ENCODE measurements around the gene SYAP1. TPM values are rescaled to one million over a fixed set of nuclear protein-coding genes. Genes with fewer than 3 reads are reported as not detected.

Gene SYAP1
- total and polyA plus RNA-seq, 9 of the 15 experiments (the other 6 are each of a cell fraction or from before 2014, with no cell fraction given): 5.7 to 35.3 (median 27.6) TPM

DNA sequence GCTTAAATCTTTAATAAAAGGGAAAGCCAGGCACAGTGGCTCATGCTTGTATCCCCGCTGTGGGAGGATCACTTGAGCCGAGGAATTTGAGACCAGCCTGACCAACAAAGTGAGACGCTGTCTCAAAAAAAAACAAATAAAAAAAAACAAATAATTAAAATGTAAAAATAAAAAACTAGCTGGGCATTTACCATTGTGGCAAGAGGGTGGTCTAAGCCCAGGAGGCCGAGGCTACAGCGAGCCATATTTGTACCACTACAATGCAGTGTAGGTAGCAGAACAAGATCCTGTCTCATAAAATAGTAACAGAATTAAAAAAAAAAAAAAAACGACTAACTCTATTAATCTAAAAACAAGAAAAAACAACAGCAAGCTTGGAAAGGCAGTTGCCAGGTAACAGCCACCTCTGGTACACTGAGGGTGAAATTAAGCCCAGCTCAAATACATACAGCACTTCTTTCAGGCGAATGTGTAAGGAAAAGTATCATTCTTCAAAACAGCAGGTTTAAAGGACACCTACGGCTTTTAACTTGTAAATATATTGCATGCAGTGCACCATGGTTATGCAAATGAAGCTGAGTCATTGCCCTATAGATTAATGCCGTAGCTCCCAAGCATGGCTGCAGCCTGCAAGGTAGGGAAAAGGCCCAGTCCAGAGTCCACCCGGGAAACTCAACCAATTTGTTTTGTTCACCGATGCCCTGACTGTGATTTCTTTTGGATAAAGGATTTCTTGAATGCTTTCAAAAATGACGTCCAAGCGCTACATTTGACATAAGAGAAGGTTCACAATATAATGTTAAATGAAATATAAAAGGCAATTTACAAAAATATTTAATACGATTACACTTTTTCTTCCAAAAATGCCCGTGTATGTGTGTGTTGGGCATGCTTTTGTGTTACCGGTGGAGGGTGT lies 52.3 kb downstream of the SYAP1 start (continued):
- TF ChIP-seq, protein P1, sequence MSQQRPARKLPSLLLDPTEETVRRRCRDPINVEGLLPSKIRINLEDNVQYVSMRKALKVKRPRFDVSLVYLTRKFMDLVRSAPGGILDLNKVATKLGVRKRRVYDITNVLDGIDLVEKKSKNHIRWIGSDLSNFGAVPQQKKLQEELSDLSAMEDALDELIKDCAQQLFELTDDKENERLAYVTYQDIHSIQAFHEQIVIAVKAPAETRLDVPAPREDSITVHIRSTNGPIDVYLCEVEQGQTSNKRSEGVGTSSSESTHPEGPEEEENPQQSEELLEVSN (IDR thresholded peaks at IDR 0.05; ENCODE audit: borderline replicate concordance in 1 of 2, extremely low read depth in 1 of 2, insufficient read depth in 1 of 2, insufficient read length in 1 of 2, low read depth in 1 of 2, low read length in 1 of 2, poor library complexity in 1 of 2, severe bottlenecking in 1 of 2): peak in 1 of 2 experiments; percentile 26
- TF ChIP-seq CCAR2 (IDR thresholded peaks at IDR 0.05; ENCODE audit: low read depth, low read length): no peak
- TF ChIP-seq LCOR (CRISPR knock-in tag; IDR thresholded peaks at IDR 0.05): peak; percentile 55; the same call in 1 of the 2 replicates
- TF ChIP-seq, protein P2, sequence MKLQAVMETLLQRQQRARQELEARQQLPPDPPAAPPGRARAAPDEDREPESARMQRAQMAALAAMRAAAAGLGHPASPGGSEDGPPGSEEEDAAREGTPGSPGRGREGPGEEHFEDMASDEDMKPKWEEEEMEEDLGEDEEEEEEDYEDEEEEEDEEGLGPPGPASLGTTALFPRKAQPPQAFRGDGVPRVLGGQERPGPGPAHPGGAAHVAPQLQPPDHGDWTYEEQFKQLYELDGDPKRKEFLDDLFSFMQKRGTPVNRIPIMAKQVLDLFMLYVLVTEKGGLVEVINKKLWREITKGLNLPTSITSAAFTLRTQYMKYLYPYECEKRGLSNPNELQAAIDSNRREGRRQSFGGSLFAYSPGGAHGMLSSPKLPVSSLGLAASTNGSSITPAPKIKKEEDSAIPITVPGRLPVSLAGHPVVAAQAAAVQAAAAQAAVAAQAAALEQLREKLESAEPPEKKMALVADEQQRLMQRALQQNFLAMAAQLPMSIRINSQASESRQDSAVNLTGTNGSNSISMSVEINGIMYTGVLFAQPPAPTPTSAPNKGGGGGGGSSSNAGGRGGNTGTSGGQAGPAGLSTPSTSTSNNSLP (IDR thresholded peaks at IDR 0.05; ENCODE audit: borderline replicate concordance, low read depth, low read length): peak; percentile 94
- no peak for TF ChIP-seq TAL1 (IDR thresholded peaks at IDR 0.05)
- TF ChIP-seq ZBTB12 (CRISPR knock-in tag; IDR thresholded peaks at IDR 0.05): no peak
- TF ChIP-seq, protein P3, sequence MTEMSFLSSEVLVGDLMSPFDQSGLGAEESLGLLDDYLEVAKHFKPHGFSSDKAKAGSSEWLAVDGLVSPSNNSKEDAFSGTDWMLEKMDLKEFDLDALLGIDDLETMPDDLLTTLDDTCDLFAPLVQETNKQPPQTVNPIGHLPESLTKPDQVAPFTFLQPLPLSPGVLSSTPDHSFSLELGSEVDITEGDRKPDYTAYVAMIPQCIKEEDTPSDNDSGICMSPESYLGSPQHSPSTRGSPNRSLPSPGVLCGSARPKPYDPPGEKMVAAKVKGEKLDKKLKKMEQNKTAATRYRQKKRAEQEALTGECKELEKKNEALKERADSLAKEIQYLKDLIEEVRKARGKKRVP (CRISPR knock-in tag; IDR thresholded peaks at IDR 0.05): no peak
- TF ChIP-seq NR2C2 (CRISPR knock-in tag; IDR thresholded peaks at IDR 0.05): no peak
- TF ChIP-seq NR2C2 (tag; IDR thresholded peaks at IDR 0.05): no peak
- TF ChIP-seq NFE2 (IDR thresholded peaks at IDR 0.05; ENCODE audit: low read depth): peak; percentile 93
- no peak for TF ChIP-seq USF2 (CRISPR knock-in tag; IDR thresholded peaks at IDR 0.05)
- peak in 1 of 2 experiments; percentile 88; a peak in 2 of 4 replicates for TF ChIP-seq CSDE1 (IDR thresholded peaks at IDR 0.05)
- no peak for TF ChIP-seq SAFB2 (IDR thresholded peaks at IDR 0.05; ENCODE audit: borderline replicate concordance, low read depth, low read length, severe bottlenecking)
- TF ChIP-seq, protein P4, sequence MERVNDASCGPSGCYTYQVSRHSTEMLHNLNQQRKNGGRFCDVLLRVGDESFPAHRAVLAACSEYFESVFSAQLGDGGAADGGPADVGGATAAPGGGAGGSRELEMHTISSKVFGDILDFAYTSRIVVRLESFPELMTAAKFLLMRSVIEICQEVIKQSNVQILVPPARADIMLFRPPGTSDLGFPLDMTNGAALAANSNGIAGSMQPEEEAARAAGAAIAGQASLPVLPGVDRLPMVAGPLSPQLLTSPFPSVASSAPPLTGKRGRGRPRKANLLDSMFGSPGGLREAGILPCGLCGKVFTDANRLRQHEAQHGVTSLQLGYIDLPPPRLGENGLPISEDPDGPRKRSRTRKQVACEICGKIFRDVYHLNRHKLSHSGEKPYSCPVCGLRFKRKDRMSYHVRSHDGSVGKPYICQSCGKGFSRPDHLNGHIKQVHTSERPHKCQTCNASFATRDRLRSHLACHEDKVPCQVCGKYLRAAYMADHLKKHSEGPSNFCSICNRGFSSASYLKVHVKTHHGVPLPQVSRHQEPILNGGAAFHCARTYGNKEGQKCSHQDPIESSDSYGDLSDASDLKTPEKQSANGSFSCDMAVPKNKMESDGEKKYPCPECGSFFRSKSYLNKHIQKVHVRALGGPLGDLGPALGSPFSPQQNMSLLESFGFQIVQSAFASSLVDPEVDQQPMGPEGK (CRISPR knock-in tag; IDR thresholded peaks at IDR 0.05; ENCODE audit: borderline replicate concordance): peak; percentile 70; the same call in 1 of the 2 replicates
- TF ChIP-seq NFATC3 (IDR thresholded peaks at IDR 0.05): peak; percentile 57; the same call in 1 of the 2 replicates
- TF ChIP-seq BCOR (IDR thresholded peaks at IDR 0.05): no peak
- no peak for TF ChIP-seq BRD4 (IDR thresholded peaks at IDR 0.05)

Measured in K562 (cell line).